NCI-H2196 treated with DMSO at 0.1 percent for 48 hours (cell line): ENCODE results near the gene SORT1.

ENCODE experiments used
- DNase-seq: peaks from one replicate; lab custom pipeline; 2025; ENCODE audit not compliant: unreplicated experiment; lab: John Stamatoyannopoulos, UW

SORT1 gene

DNA sequence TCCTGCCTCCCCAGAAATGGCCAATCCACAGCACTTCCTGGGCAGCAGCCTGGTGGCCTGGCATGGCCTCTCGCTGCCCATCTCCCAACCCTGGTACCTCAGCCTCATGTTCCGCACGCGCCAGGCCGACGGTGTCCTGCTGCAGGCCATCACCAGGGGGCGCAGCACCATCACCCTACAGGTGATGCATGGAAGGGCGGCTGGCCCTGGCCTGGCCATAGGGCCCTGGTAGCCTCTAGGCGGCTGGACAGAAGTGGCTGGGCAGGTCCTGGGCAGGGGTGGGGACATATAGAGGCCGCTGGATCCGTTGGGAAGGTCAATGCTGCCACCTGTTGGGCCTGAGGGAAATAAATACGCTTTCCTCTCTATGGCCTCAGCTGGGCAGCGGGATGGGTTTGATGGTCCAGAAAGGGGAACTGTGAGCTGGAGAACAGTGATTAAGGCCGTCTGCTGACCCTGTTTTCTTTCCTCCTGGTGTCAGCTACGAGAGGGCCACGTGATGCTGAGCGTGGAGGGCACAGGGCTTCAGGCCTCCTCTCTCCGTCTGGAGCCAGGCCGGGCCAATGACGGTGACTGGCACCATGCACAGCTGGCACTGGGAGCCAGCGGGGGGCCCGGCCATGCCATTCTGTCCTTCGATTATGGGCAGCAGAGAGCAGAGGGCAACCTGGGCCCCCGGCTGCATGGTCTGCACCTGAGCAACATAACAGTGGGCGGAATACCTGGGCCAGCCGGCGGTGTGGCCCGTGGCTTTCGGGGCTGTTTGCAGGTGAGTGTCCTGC is 133.9 kb downstream of the SORT1 start:
- DNase-seq, result peak; percentile 97

DNA sequence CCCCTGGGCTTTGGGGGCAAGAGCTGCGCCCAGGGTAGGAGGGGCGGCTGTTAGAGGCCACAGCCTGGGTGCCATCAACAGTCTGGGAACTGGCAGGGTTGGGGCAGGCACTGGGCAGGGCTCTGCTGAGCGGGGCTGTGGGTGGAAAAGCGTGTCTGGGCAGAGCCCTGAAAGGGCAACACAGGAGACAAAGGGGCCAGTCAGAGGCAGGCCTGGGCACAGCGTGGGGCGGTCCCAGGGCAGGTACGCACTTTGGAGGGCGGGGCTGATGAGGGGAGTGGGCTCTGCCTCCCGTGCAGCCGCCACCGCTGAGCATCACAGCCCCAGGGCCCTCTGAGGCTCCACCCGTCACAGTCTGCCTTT is 134.5 kb downstream of the SORT1 start:
- DNase-seq, result peak; percentile 97

DNA sequence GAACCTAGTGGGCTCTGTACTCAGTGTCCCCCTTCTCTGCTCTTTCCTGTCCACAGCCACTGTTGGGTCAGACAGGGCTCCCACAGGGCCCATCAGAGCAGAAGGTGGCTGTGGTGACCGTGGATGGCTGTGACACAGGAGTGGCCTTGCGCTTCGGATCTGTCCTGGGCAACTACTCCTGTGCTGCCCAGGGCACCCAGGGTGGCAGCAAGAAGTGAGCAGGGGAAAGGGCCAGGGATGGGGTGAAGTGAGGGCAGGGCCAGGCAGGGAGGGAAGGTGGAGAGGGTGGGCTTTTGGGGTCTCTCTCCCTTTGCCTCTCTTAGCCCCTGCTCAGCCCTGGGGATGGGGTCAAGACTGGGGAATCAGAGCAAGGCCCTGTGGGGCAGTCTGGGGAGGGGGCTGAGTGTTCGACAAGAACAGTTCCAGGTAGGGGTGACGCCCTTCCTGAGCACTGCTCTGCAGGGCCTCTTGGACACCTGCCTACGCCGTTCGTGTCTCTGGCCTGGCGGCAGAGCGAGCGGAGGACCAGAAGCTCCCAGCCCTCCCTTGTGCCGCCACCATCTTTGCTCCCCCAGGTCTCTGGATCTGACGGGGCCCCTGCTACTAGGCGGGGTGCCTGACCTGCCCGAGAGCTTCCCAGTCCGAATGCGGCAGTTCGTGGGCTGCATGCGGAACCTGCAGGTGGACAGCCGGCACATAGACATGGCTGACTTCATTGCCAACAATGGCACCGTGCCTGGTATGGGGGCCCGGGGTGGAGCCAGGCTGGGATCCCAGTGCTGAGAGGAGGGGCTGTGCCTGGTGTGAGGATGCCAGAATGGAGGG is 135.3 kb downstream of the SORT1 start:
- no peak for DNase-seq

DNA sequence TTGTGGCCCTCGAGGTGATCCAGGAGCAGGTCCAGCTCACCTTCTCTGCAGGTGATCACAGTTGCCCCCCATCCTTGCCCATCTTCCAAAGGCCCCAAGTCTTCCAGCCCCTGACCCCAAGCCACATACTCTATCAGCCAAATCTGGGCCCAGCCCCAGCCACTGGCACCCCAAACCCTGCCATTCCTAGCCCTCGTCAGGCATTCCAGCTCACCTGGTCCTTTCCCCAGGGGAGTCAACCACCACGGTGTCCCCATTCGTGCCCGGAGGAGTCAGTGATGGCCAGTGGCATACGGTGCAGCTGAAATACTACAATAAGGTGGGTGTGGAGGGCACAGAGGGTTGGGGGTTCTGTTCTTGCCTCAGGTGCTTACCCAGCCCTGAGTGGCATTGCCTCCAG is 136.1 kb downstream of the SORT1 start:
- DNase-seq, result no peak

DNA sequence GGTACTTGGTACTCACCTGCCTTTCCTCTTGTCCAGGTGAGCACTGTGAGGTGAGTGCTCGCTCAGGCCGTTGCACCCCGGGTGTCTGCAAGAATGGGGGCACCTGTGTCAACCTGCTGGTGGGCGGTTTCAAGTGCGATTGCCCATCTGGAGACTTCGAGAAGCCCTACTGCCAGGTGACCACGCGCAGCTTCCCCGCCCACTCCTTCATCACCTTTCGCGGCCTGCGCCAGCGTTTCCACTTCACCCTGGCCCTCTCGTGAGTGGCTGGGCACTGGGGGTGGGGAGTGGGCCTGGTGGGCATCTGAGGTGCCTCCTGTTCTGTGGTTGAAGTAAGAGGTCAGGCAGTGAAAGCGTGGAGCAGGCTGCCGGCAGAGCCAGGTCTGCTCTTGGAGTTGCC is 136.7 kb downstream of the SORT1 start:
- DNase-seq, result no peak

DNA sequence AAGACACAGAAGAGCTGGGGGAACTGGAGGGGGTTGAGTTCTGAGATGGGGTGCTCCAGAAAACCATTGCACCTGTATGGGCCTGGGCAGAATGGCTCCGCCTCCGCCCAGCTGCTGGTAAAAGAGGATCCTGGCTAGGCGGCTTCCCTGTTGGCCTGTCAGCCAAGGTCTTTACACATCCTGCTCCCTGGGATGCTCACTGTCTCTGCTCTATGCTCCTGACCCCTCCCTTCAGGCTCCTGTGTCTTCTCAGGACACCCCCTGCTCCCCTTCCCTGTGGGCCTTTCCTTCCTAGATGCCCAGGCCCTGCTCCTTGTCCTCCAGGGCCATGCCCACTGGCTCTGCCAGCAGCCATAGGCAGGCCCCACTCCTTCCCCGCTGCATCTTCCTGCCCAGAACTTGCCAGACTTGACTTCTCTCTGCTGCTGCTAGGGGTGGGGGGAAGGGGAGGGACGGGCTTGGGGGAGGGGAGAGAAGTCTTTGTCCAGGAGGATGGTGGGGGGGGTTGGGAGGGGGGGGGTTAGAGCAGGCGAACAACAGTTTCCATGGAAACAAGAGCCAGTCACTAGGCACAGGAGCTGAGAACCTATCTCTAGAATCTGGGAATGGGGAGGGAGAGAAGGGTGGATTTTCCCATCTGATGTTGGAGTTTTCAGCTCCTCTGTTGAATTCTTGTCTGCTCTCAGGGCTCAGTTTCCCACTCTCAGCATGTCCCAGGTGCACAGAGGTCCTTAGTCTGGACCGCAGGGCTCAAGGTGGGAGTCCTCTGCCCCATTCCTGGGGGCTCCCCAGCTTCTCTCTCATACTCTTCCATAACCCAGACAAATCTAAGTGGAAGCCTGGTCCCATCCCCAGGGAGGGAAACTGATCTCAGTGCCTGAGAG is 137.8 kb downstream of the SORT1 start:
- no peak for DNase-seq
